Fibroblast of lung (primary cell): Measurements from ENCODE around the gene PHF24. TPM values are rescaled to one million over a fixed set of nuclear protein-coding genes. Genes with fewer than 3 reads are reported as not detected.

Source experiments
- DNase-seq, 2 donors: peaks; one replicate each; pipeline versions ENCODE4 v3.0.0 to v3.0.0-alpha.2; 2010; ENCODE audit warnings: low read depth in 2 of 2
- H2AFZ ChIP-seq: 2 replicates; pipeline ENCODE4 v1.5.1; 2012; ENCODE audit warnings: low read length, control low read depth, inconsistent platforms
- H3K27ac ChIP-seq: 2 replicates; pipeline ENCODE4 v1.5.1; 2011; ENCODE audit warnings: low read length, control low read depth; ENCODE audit not compliant: insufficient read depth
- H3K27me3 ChIP-seq: 2 replicates; pipeline ENCODE4 v1.5.1; 2011; ENCODE audit warnings: mild to moderate bottlenecking, low read length; ENCODE audit not compliant: control insufficient read depth, insufficient read depth
- H3K36me3 ChIP-seq: 2 replicates; pipeline ENCODE4 v1.5.1; 2011; ENCODE audit warnings: low read length; ENCODE audit not compliant: control insufficient read depth, insufficient read depth
- H3K4me1 ChIP-seq: 2 replicates; pipeline ENCODE4 v1.5.1; 2011; ENCODE audit warnings: low read length; ENCODE audit not compliant: control insufficient read depth, insufficient read depth; ENCODE audit errors: extremely low read depth
- H3K4me2 ChIP-seq: 2 replicates; pipeline ENCODE4 v1.5.1; 2011; ENCODE audit warnings: low read length, control low read depth; ENCODE audit not compliant: insufficient read depth; ENCODE audit errors: extremely low read depth
- H3K4me3 ChIP-seq, 4 experiments: fragments of 200-600 bp in 1 of 4; sonication (generic) in 1 of 4; replicated peaks in 1 of 4; 2 replicates each; pipeline ENCODE4 v1.5.1; 2011 to 2016; ENCODE audit warnings: low read length in 4 of 4, low read depth in 3 of 4, mild to moderate bottlenecking in 3 of 4, control low read depth in 2 of 4, inconsistent platforms in 1 of 4, mixed read lengths in 1 of 4; ENCODE audit not compliant: insufficient read depth in 1 of 4; ENCODE audit errors: control extremely low read depth in 1 of 4
- H3K79me2 ChIP-seq: 2 replicates; pipeline ENCODE4 v1.5.1; 2012; ENCODE audit warnings: mild to moderate bottlenecking, low read length, inconsistent platforms; ENCODE audit not compliant: control insufficient read depth, insufficient read depth
- H3K9ac ChIP-seq: 2 replicates; pipeline ENCODE4 v1.5.1; 2011; ENCODE audit warnings: mild to moderate bottlenecking, low read length, control low read depth; ENCODE audit not compliant: insufficient read depth
- H3K9me3 ChIP-seq: 2 replicates; pipeline ENCODE4 v1.5.1; 2012; ENCODE audit warnings: low read depth, low read length; ENCODE audit not compliant: control insufficient read depth, insufficient read depth
- H4K20me1 ChIP-seq: 2 replicates; pipeline ENCODE4 v1.5.1; 2011; ENCODE audit warnings: low read length; ENCODE audit not compliant: control insufficient read depth, insufficient read depth; ENCODE audit errors: extremely low read depth
- CTCF ChIP-seq, 2 donors: IDR thresholded peaks in 1 of 2; conservative IDR thresholded peaks in 1 of 2; 1 replicate in 1 of 2; 2 replicates in 1 of 2; pipeline ENCODE4 v1.5.1; 2011 to 2012; ENCODE audit warnings: low read length in 2 of 2, control low read depth in 1 of 2, inconsistent platforms in 1 of 2, low read depth in 1 of 2, mild to moderate bottlenecking in 1 of 2
- EZH2 ChIP-seq: IDR thresholded peaks from 2 replicates; pipeline ENCODE4 v1.5.1; 2012; ENCODE audit warnings: low read length, control low read depth, mild to moderate bottlenecking; ENCODE audit errors: missing control alignments
- polyA plus RNA-seq, 2 donors: library from polyadenylated mRNA; depleted of rRNA in 1 of 2; stranded (reverse) in 1 of 2; unstranded in 1 of 2; fragments of >200 nt; gene quantifications; 2 replicates each; pipeline ENCODE4 v1.2.1, GENCODE V29; 2011 to 2012; ENCODE audit warnings: missing spikeins in 1 of 2
- total RNA-seq: library from RNA; depleted of rRNA; stranded (reverse); fragments of >200 nt; gene quantifications from 2 replicates; pipeline ENCODE4 v1.2.1, GENCODE V29; 2014

Gene PHF24
- total and polyA plus RNA-seq, 2 donors (not counting 1 experiment from before 2014, with no cell fraction given), result 0.17 TPM; not detected in 1

- Histone ChIP-seq H3K4me1 (peaks cover 21% of the 10 kb centered on the region), H3K27ac (peak overlapping the region; percentile 47), H3K9ac (no peak overlapping the region), H3K4me3 (peak overlapping the region in 3 of 4 experiments; percentile 5 to 80 (median 67)), H3K4me2 (peak overlapping the region; percentile 67), H3K27me3 (no peaks in the 10 kb centered on the region), H2AFZ (peak overlapping the region; percentile 3), H4K20me1 (no peaks in the 10 kb centered on the region), H3K9me3 (no peaks in the 10 kb centered on the region), H3K79me2 (peaks cover 2% of the 10 kb centered on the region), H3K36me3 (no peaks in the 10 kb centered on the region)
- TF ChIP-seq EZH2 (no peak), CTCF (conservative IDR thresholded peaks at IDR 0.05 in 1 of 2, IDR thresholded peaks at IDR 0.05 in 1 of 2; ENCODE audit: low read depth in 1 of 2, low read length in 2 of 2) (no peak)
- peak in 1 of 2 donors; percentile 6 for DNase-seq
Measured at GRCh38 chr9:34988218-34989002, 30.3 kb downstream of the PHF24 start.

GRCh38 chr9:34989003-34989945 is 31.2 kb downstream of the PHF24 start, which contains the start of gene DNAJB5:
Gene DNAJB5 (plus strand): TSS chr9:34989745. CDS start chr9:34990631, 886 bp downstream.
- Histone ChIP-seq H2AFZ (peak within 1 kb of the TSS; percentile 19), H3K79me2 (peaks cover 2% of the 10 kb centered on the region), H3K9ac (peak within 1 kb of the TSS; percentile 95), H3K36me3 (no peaks in the 10 kb centered on the region), H3K4me3 (peak within 1 kb of the TSS; percentile 69 to 88 (median 80)), H4K20me1 (no peaks in the 10 kb centered on the region), H3K27me3 (no peaks in the 10 kb centered on the region), H3K4me2 (peak within 1 kb of the TSS; percentile 98), H3K9me3 (no peaks in the 10 kb centered on the region), H3K4me1 (peaks cover 28% of the 10 kb centered on the region), H3K27ac (peak within 1 kb of the TSS; percentile 90)
- TF ChIP-seq EZH2 (no peak), CTCF (conservative IDR thresholded peaks at IDR 0.05 in 1 of 2, IDR thresholded peaks at IDR 0.05 in 1 of 2; ENCODE audit: low read depth in 1 of 2, low read length in 2 of 2) (no peak)
- DNase-seq, result peak; percentile 100
